OCI-LY7 (cell line): ENCODE data around the gene MED26. TPM values are rescaled to one million over a fixed set of nuclear protein-coding genes. Genes with fewer than 3 reads are reported as not detected.
A peak's percentile ranks its signal among the peaks of the same experiment; 100 is the strongest.

Experiments used
- BruUV-seq: library from RNA; stranded (reverse); fragments of 400-500 nt; replicated peaks from 2 replicates; lab custom pipeline; 2021; lab: Mats Ljungman, UMichigan
- CTCF ChIA-PET: fragments of 300-600 bp; sonication (Branson Sonifier 250); formaldehyde crosslinking; loops from one replicate; lab custom pipeline; 2022; ENCODE audit warnings: antibody characterized with exemption; ENCODE audit not compliant: unreplicated experiment; lab: Charles Lee
- POLR2A ChIA-PET: fragments of 300-600 bp; sonication (Branson Sonifier 250); formaldehyde crosslinking; loops from one replicate; lab custom pipeline; 2022; ENCODE audit warnings: antibody characterized with exemption; lab: Charles Lee
- DNase-seq: peaks from one replicate; pipeline ENCODE4 v3.0.0-alpha.2; 2015; ENCODE audit warnings: low spot score
- H2AFZ ChIP-seq: fragments of 200-600 bp; sonication (generic), shearing (Covaris generic); 2 replicates; pipeline ENCODE4 v1.6.1; 2014; ENCODE audit warnings: mild to moderate bottlenecking, antibody characterized with exemption, low read length, moderate library complexity
- H3K27ac ChIP-seq: fragments of 200-600 bp; sonication (generic); 2 replicates; pipeline ENCODE4 v1.5.1; 2014; ENCODE audit warnings: mixed run types, low read depth, mild to moderate bottlenecking, moderate library complexity, low read length, inconsistent platforms; ENCODE audit not compliant: poor library complexity, severe bottlenecking
- H3K36me3 ChIP-seq: fragments of 200-600 bp; sonication (generic); 2 replicates; pipeline ENCODE4 v1.6.1; 2014; ENCODE audit warnings: mild to moderate bottlenecking, antibody characterized with exemption, low read length, moderate library complexity, mixed read lengths; ENCODE audit not compliant: insufficient read depth
- H3K4me1 ChIP-seq: fragments of 200-600 bp; sonication (generic); 2 replicates; pipeline ENCODE4 v1.5.1; 2014; ENCODE audit warnings: mild to moderate bottlenecking, low read length; ENCODE audit not compliant: insufficient read depth, poor library complexity, severe bottlenecking
- H3K4me2 ChIP-seq: fragments of 200-600 bp; sonication (generic); 2 replicates; pipeline ENCODE4 v1.6.1; 2014; ENCODE audit warnings: mild to moderate bottlenecking, low read length
- H3K4me3 ChIP-seq: fragments of 200-600 bp; sonication (generic); 2 replicates; pipeline ENCODE4 v1.5.1; 2014; ENCODE audit warnings: mild to moderate bottlenecking, low read depth, low read length; ENCODE audit not compliant: poor library complexity, severe bottlenecking
- H3K79me2 ChIP-seq: fragments of 200-600 bp; sonication (generic); 2 replicates; pipeline ENCODE4 v1.6.1; 2016; ENCODE audit warnings: low read depth, mild to moderate bottlenecking, low read length, moderate library complexity, mixed read lengths; ENCODE audit not compliant: insufficient read depth
- H3K9me2 ChIP-seq: fragments of 200-600 bp; sonication (generic); 2 replicates; pipeline ENCODE4 v1.6.1; 2016; ENCODE audit warnings: mild to moderate bottlenecking, low read length, mixed read lengths; ENCODE audit not compliant: insufficient read depth
- H3K9me3 ChIP-seq: fragments of 200-600 bp; sonication (generic); 2 replicates; pipeline ENCODE4 v1.6.1; 2014; ENCODE audit warnings: mild to moderate bottlenecking, mixed run types, low read length, mixed read lengths
- H4K20me1 ChIP-seq: fragments of 200-600 bp; sonication (generic); 2 replicates; pipeline ENCODE4 v1.6.1; 2014; ENCODE audit warnings: mild to moderate bottlenecking, antibody characterized with exemption, low read length, moderate library complexity, mixed read lengths; ENCODE audit not compliant: insufficient read depth
- EZH2phosphoT487 ChIP-seq: fragments of 200-600 bp; sonication (generic); IDR thresholded peaks from 2 replicates; pipeline ENCODE4 v1.6.1; 2018; ENCODE audit warnings: low read depth, borderline replicate concordance, mild to moderate bottlenecking, mixed run types, antibody characterized with exemption, low read length, moderate library complexity, mixed read lengths
- intact Hi-C: fragments of 100-400 bp; cut with micrococcal nuclease; formaldehyde crosslinking; loops from one replicate; pipeline ENCODE4 v1.10.0; 2022; ENCODE audit not compliant: unreplicated experiment
- total RNA-seq, 2 experiments: library from RNA; depleted of rRNA in 1 of 2; stranded (reverse); fragments of >200 nt in 1 of 2; shearing (Covaris generic) in 1 of 2; gene quantifications; 2 replicates each; pipeline ENCODE4 v1.2.3, GENCODE V29; 2014 to 2022
- TF ChIP-seq, protein P1 (sequence below): fragments of 200-600 bp; sonication (generic); conservative IDR thresholded peaks from 2 replicates; pipeline ENCODE4 v1.5.1; 2014; ENCODE audit warnings: mild to moderate bottlenecking, antibody characterized with exemption, low read length, moderate library complexity, mixed read lengths

Gene MED26
- total RNA-seq, 2 experiments from 2014 or later = 19.4 to 26.8 TPM

GRCh38 chr19:16668176-16668575, 40.2 kb upstream of the MED26 start:
- ChIA-PET CTCF (no interaction called here), POLR2A (no interaction called here)
- BruUV-seq = no TSS peak
- Histone ChIP-seq H3K4me1 (peaks cover 1% of the 10 kb centered on the region), H3K4me3 (no peak overlapping the region), H3K36me3 (peaks cover 20% of the 10 kb centered on the region), H3K9me2 (no peaks in the 10 kb centered on the region), H3K27ac (no peak overlapping the region), H3K9me3 (no peaks in the 10 kb centered on the region), H2AFZ (no peak overlapping the region), H3K4me2 (no peak overlapping the region), H3K79me2 (peaks cover 2% of the 10 kb centered on the region; the same call in 1 of the 2 replicates), H4K20me1 (no peaks in the 10 kb centered on the region)
- no peak for DNase-seq
- intact Hi-C loops = no loop called here
- no peak for TF ChIP-seq EZH2phosphoT487
- TF ChIP-seq, protein P1, sequence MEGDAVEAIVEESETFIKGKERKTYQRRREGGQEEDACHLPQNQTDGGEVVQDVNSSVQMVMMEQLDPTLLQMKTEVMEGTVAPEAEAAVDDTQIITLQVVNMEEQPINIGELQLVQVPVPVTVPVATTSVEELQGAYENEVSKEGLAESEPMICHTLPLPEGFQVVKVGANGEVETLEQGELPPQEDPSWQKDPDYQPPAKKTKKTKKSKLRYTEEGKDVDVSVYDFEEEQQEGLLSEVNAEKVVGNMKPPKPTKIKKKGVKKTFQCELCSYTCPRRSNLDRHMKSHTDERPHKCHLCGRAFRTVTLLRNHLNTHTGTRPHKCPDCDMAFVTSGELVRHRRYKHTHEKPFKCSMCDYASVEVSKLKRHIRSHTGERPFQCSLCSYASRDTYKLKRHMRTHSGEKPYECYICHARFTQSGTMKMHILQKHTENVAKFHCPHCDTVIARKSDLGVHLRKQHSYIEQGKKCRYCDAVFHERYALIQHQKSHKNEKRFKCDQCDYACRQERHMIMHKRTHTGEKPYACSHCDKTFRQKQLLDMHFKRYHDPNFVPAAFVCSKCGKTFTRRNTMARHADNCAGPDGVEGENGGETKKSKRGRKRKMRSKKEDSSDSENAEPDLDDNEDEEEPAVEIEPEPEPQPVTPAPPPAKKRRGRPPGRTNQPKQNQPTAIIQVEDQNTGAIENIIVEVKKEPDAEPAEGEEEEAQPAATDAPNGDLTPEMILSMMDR = no peak

GRCh38 chr19:16661480-16662034, 33.6 kb upstream of the MED26 start:
- Histone ChIP-seq H3K4me3 (peak overlapping the region; percentile 96), H3K27ac (peak overlapping the region; percentile 83), H3K9me2 (no peaks in the 10 kb centered on the region), H3K36me3 (peaks cover 34% of the 10 kb centered on the region), H3K4me1 (peaks cover 29% of the 10 kb centered on the region), H4K20me1 (peaks cover 21% of the 10 kb centered on the region), H3K9me3 (no peaks in the 10 kb centered on the region), H3K79me2 (peaks cover 44% of the 10 kb centered on the region), H2AFZ (peak overlapping the region; percentile 52; the same call in 1 of the 2 replicates), H3K4me2 (peak overlapping the region; percentile 96)
- TF ChIP-seq EZH2phosphoT487 = no peak
- TF ChIP-seq, protein P1 = no peak
- peak; percentile 70 for DNase-seq
- intact Hi-C loops = loop anchor here (1.0 to 5.0 kb wide), 3 partner anchors 33 to 75 kb away; partner anchors contain the start of gene MED26
- CTCF ChIA-PET = no interaction called here
- POLR2A ChIA-PET = interaction anchor here (0.6 to 0.8 kb wide), 9 partner anchors 23 to 1711 kb away, joined by 3 to 7 read pairs (median 4); no protein-coding TSS in a partner anchor
- no TSS peak for BruUV-seq
